Endothelial cell of umbilical vein (primary cell): ENCODE measurements around the gene RAD51B. TPM values are rescaled to one million over a fixed set of nuclear protein-coding genes. Genes with fewer than 3 reads are reported as not detected.

Experiments
- BruUV-seq: library from RNA; stranded (reverse); fragments of 400-500 nt; replicated peaks from 2 replicates; lab custom pipeline; 2021; lab: Mats Ljungman, UMichigan
- CTCF ChIA-PET: fragments of 300-600, 350-600 bp; sonication (Branson Sonifier 250); formaldehyde crosslinking; loops from one replicate; lab custom pipeline; 2021; ENCODE audit warnings: antibody characterized with exemption, inconsistent platforms; lab: Charles Lee
- POLR2A ChIA-PET: fragments of 300-600, 350-600 bp; sonication (Branson Sonifier 250); formaldehyde crosslinking; loops from one replicate; lab custom pipeline; 2021; ENCODE audit warnings: antibody characterized with exemption, inconsistent platforms; lab: Charles Lee
- DNase-seq: peaks from one replicate; pipeline ENCODE4 v3.0.0-alpha.2; 2011; ENCODE audit warnings: low read depth, low spot score
- FAIRE-seq: peaks from 2 replicates; lab custom pipeline; 2011; peaks lifted over from hg19 to GRCh38; lab: Jason Lieb, UNC
- H2AFZ ChIP-seq: 2 replicates; pipeline ENCODE4 v1.6.0; 2012; ENCODE audit warnings: low read depth, low read length, control low read depth, inconsistent platforms
- H3K27ac ChIP-seq: 2 replicates; pipeline ENCODE4 v1.5.1; 2011; ENCODE audit warnings: low read depth, mild to moderate bottlenecking, control low read depth, low read length, moderate library complexity; ENCODE audit not compliant: insufficient read depth
- H3K27me3 ChIP-seq, 2 experiments: 2 replicates each; pipeline versions ENCODE4 v1.6.0 to v1.6.1; 2011; ENCODE audit warnings: low read length in 2 of 2, mixed read lengths in 1 of 2; ENCODE audit not compliant: control insufficient read depth in 2 of 2, insufficient read depth in 2 of 2
- H3K36me3 ChIP-seq, 2 experiments: 2 replicates in 1 of 2; 3 replicates in 1 of 2; pipeline ENCODE4 v1.5.1; 2011; ENCODE audit warnings: low read length in 2 of 2, mild to moderate bottlenecking in 1 of 2, moderate library complexity in 1 of 2; ENCODE audit not compliant: control insufficient read depth in 2 of 2, insufficient read depth in 2 of 2; ENCODE audit errors: extremely low read depth in 1 of 2
- H3K4me1 ChIP-seq: 3 replicates; pipeline ENCODE4 v1.5.1; 2011; ENCODE audit warnings: mild to moderate bottlenecking, low read length; ENCODE audit not compliant: control insufficient read depth, insufficient read depth; ENCODE audit errors: extremely low read depth
- H3K4me2 ChIP-seq: 2 replicates; pipeline ENCODE4 v1.6.1; 2011; ENCODE audit warnings: low read length, control low read depth, mixed read lengths; ENCODE audit not compliant: insufficient read depth
- H3K4me3 ChIP-seq, 3 experiments: fragments of 200-600 bp in 1 of 3; sonication (generic), shearing (Covaris generic) in 1 of 3; replicated peaks in 1 of 3; 2 replicates each; pipeline ENCODE4 v1.5.1; 2011 to 2016; ENCODE audit warnings: control low read depth in 3 of 3, low read length in 3 of 3, mild to moderate bottlenecking in 2 of 3, inconsistent platforms in 1 of 3, low read depth in 1 of 3, moderate library complexity in 1 of 3; ENCODE audit not compliant: insufficient read depth in 1 of 3
- H3K79me2 ChIP-seq: 2 replicates; pipeline ENCODE4 v1.6.0; 2012; ENCODE audit warnings: low read length, inconsistent platforms; ENCODE audit not compliant: control insufficient read depth, insufficient read depth
- H3K9ac ChIP-seq: replicated peaks from 2 replicates; pipeline ENCODE3; 2011; ENCODE audit warnings: low read length, control low read depth; ENCODE audit not compliant: insufficient read depth; ENCODE audit errors: extremely low read depth
- H3K9me1 ChIP-seq: replicated peaks from 3 replicates; pipeline ENCODE4 v1.6.0; 2011; ENCODE audit warnings: mild to moderate bottlenecking, low read length; ENCODE audit not compliant: control insufficient read depth, insufficient read depth; ENCODE audit errors: extremely low read depth
- H3K9me3 ChIP-seq: replicated peaks from 2 replicates; pipeline ENCODE4 v1.5.1; 2012; ENCODE audit warnings: low read length, inconsistent platforms; ENCODE audit not compliant: control insufficient read depth, insufficient read depth
- H4K20me1 ChIP-seq: replicated peaks from 2 replicates; pipeline ENCODE3; 2011; ENCODE audit warnings: mild to moderate bottlenecking, low read length; ENCODE audit not compliant: control insufficient read depth, insufficient read depth; ENCODE audit errors: extremely low read depth
- EZH2 ChIP-seq: IDR thresholded peaks from 2 replicates; pipeline ENCODE4 v1.6.1; 2012; ENCODE audit warnings: borderline replicate concordance, low read depth, mild to moderate bottlenecking, moderate library complexity, low read length, inconsistent platforms; ENCODE audit not compliant: severe bottlenecking
- FOS ChIP-seq: IDR thresholded peaks from 2 replicates; pipeline ENCODE4 v1.6.1; 2011; ENCODE audit warnings: mild to moderate bottlenecking, low read length, moderate library complexity, borderline replicate concordance; ENCODE audit not compliant: insufficient read depth
- GATA2 ChIP-seq: IDR thresholded peaks from 2 replicates; pipeline ENCODE4 v1.7.0; 2011; ENCODE audit warnings: low read depth, mild to moderate bottlenecking, moderate library complexity, mixed read lengths, low read length; ENCODE audit not compliant: insufficient read length, insufficient read depth
- POLR2A ChIP-seq: IDR thresholded peaks from 2 replicates; pipeline ENCODE4 v1.6.1; 2012; ENCODE audit warnings: low read depth, mild to moderate bottlenecking, control low read depth, low read length
- POLR2AphosphoS5 ChIP-seq: IDR thresholded peaks from 2 replicates; pipeline ENCODE4 v1.6.1; 2012; ENCODE audit warnings: low read depth, mild to moderate bottlenecking, control low read depth, low read length, moderate library complexity; ENCODE audit not compliant: insufficient read depth
- dilution Hi-C: fragments of 300-500 bp; cut with MboI; formaldehyde crosslinking; loops from one replicate; pipeline ENCODE4 v1.15.0; 2019; ENCODE audit warnings: low sequenced_read_pairs; ENCODE audit not compliant: extremely low pct_ligation_motif_present
- intact Hi-C: fragments of 100-400 bp; cut with micrococcal nuclease; formaldehyde crosslinking; loops from one replicate; pipeline ENCODE4 v1.10.0; 2022
- polyA plus RNA-seq, 4 experiments: library from polyadenylated mRNA; depleted of rRNA in 3 of 4; stranded (reverse) in 3 of 4; unstranded in 1 of 4; fragments of >200 nt; gene quantifications; 2 replicates each; pipeline versions ENCODE4 v1.2.1 to v1.2.3, GENCODE V29; 2011 to 2012; ENCODE audit warnings: missing spikeins in 1 of 4
- total RNA-seq: library from RNA; stranded (reverse); gene quantifications from 2 replicates; pipeline ENCODE4 v1.2.3, GENCODE V29; 2021
- TF ChIP-seq, protein P1 (sequence below), 2 donors: IDR thresholded peaks; 1 replicate in 1 of 2; 2 replicates in 1 of 2; pipeline ENCODE4 v1.5.1; 2011; ENCODE audit warnings: low read length in 2 of 2, mild to moderate bottlenecking in 2 of 2, moderate library complexity in 2 of 2, control low read depth in 1 of 2, inconsistent platforms in 1 of 2, low read depth in 1 of 2; ENCODE audit not compliant: insufficient read depth in 1 of 2; ENCODE audit errors: extremely low read depth in 1 of 2
- TF ChIP-seq, protein P2 (sequence below): IDR thresholded peaks from 2 replicates; pipeline ENCODE4 v1.6.1; 2011; ENCODE audit not compliant: insufficient read depth, insufficient read length

Gene RAD51B
- total and polyA plus RNA-seq, 2 donors (not counting 3 experiments of a cell fraction or from before 2014, with no cell fraction given), result 3.9 to 19.0 TPM

DNA sequence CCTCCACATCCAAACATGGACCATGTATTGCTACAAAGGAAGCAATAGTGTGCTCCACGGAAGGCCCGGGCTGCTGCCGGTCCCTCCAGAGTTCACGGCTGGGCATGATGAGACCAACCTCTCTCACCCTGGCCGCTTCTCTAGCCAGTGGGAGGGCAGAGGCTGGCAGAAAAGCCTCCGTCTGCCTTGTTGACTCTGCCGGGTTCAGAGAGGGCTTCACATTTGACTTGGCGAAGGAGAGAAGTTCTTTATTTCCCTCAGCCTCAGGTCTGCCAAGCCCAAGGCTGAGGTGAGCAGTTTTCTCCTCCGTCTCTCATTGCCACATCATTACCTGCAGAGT lies 743.3 kb downstream of the RAD51B start:
- Histone ChIP-seq H3K4me3 (no peak overlapping the region), H3K9ac (no peak overlapping the region), H3K27ac (no peak overlapping the region), H2AFZ (no peak overlapping the region), H3K4me2 (no peak overlapping the region), H3K79me2 (no peaks in the 10 kb centered on the region), H3K27me3 (no peaks in the 10 kb centered on the region), H3K36me3 (no peaks in the 10 kb centered on the region), H3K4me1 (peaks cover 12% of the 10 kb centered on the region), H3K9me1 (no peaks in the 10 kb centered on the region), H3K9me3 (no peaks in the 10 kb centered on the region), H4K20me1 (no peaks in the 10 kb centered on the region)
- FAIRE-seq (no peak), DNase-seq (no peak)
- TF ChIP-seq FOS, result no peak
- TF ChIP-seq GATA2, result no peak
- TF ChIP-seq, protein P1, sequence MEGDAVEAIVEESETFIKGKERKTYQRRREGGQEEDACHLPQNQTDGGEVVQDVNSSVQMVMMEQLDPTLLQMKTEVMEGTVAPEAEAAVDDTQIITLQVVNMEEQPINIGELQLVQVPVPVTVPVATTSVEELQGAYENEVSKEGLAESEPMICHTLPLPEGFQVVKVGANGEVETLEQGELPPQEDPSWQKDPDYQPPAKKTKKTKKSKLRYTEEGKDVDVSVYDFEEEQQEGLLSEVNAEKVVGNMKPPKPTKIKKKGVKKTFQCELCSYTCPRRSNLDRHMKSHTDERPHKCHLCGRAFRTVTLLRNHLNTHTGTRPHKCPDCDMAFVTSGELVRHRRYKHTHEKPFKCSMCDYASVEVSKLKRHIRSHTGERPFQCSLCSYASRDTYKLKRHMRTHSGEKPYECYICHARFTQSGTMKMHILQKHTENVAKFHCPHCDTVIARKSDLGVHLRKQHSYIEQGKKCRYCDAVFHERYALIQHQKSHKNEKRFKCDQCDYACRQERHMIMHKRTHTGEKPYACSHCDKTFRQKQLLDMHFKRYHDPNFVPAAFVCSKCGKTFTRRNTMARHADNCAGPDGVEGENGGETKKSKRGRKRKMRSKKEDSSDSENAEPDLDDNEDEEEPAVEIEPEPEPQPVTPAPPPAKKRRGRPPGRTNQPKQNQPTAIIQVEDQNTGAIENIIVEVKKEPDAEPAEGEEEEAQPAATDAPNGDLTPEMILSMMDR (IDR thresholded peaks at IDR 0.05; ENCODE audit: extremely low read depth in 1 of 2, insufficient read depth in 1 of 2, low read depth in 1 of 2, low read length in 2 of 2), result no peak
- no peak for TF ChIP-seq POLR2A
- no peak for TF ChIP-seq POLR2AphosphoS5
- TF ChIP-seq, protein P2, sequence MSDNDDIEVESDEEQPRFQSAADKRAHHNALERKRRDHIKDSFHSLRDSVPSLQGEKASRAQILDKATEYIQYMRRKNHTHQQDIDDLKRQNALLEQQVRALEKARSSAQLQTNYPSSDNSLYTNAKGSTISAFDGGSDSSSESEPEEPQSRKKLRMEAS, result no peak
- no peak for TF ChIP-seq EZH2
- no TSS peak for BruUV-seq
- dilution Hi-C loops (no loop called here), intact Hi-C loops (no loop called here)
- ChIA-PET POLR2A (no interaction called here), CTCF (interaction anchor here (1.1 kb wide), 1 partner anchor 10 kb away, joined by 3 read pairs; no protein-coding TSS in a partner anchor)
